ENCODE results near the gene SERPINA12. TPM values are rescaled to one million over a fixed set of nuclear protein-coding genes. Genes with fewer than 3 reads are reported as not detected.

The SERPINA12 gene
- total and polyA plus RNA-seq, 4 experiments from 2014 or later = not detected

DNA sequence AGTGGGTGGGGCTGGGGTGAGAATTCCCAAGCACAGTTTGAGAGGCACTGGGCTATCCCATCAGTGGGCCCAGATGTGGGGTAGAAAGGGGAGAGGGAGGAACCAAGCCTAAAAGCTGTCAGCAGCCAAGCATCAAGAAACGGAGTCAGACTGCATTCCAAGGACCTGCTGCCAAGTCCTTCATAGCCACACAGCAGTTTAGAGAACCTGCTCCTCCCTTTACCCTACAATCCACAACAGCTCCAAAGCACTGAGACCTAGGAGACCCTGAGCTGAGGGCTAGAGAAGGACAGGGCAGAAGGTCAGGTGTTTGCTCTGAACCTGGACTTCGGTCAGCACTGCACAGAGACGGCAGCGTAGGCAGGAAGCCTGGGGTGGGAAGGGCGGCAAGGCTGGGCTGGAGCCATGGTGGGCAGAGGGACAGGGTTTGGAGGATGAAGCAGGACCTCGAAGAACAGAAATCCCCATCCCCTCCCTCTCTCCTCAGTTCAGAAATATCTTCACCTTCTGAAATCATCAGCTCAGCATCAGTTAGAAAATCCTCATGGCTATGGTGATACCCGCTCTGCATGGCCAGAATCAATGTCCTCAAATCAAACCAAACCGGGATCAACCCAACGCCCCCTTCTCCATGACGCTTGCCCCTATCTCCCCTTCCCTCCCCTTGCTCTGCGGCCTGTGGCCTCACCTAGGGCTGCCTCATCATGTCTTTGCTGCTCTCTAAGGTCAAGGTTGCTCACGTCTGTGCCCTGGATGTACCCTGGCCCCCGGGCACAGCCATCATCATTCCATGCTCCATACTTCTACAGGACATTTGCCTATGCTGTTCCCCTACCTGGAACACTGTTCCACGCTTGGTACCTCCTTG lies 39.1 kb upstream of the SERPINA12 start:
- ChIA-PET POLR2A (ENCODE audit: partially characterized antibody) (no interaction called here), CTCF (ENCODE audit: partially characterized antibody) (interaction anchor here (0.6 to 1.8 kb wide), 12 partner anchors 9 to 417 kb away, joined by 3 to 17 read pairs (median 3); partner anchors contain the start of gene SERPINA4)
- Histone ChIP-seq H3K9me3 (ENCODE audit: control insufficient read depth in 1 of 2, low read length in 2 of 2) (no peaks in the 10 kb centered on the region), H3K27me3 (ENCODE audit: insufficient read depth, low read length) (no peaks in the 10 kb centered on the region), H3K36me3 (ENCODE audit: insufficient read depth, low read length) (no peaks in the 10 kb centered on the region), H3K4me1 (ENCODE audit: insufficient read depth, low read length) (no peaks in the 10 kb centered on the region), H3K4me3 (ENCODE audit: low read length in 2 of 2) (no peak overlapping the region), H3K27ac (ENCODE audit: low read depth, low read length) (no peak overlapping the region)
- DNase-seq = no peak
- no peaks in the 10 kb centered on the region for H3K36me3 Mint-ChIP-seq
- peaks cover 0 to 14% (median 2%) of the 10 kb centered on the region in 8 donors for H3K9me3 Mint-ChIP-seq
- no peak overlapping the region for H3K27ac Mint-ChIP-seq
- peaks cover 4 to 16% of the 10 kb centered on the region in 2 donors for H3K27me3 Mint-ChIP-seq
- H3K4me1 Mint-ChIP-seq = no peaks in the 10 kb centered on the region
- no peak overlapping the region for H3K4me3 Mint-ChIP-seq
- intact Hi-C loops (cut with micrococcal nuclease) = no loop called here

DNA sequence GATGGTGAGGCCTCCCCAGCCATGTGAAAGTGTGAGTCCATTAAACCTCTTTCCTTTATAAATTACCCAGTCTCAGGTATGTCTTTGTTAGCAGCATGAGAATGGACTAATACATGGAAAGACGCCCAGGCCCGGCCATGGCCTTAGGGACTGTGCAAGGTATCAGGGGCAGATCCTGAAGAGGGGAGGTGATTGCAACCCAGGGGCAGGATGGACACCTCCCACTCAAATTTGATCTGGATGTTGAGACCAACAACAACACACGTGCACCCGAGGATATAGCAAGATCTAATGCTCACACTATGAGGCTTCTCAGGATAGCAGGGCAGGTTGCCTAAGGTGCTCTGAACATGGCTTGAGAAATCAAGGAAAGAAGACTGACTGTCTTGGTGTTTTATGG lies 38.5 kb upstream of the SERPINA12 start:
- Histone ChIP-seq H3K4me1 (ENCODE audit: insufficient read depth, low read length) (no peaks in the 10 kb centered on the region), H3K9me3 (ENCODE audit: control insufficient read depth in 1 of 2, low read length in 2 of 2) (no peaks in the 10 kb centered on the region), H3K27me3 (ENCODE audit: insufficient read depth, low read length) (no peaks in the 10 kb centered on the region), H3K36me3 (ENCODE audit: insufficient read depth, low read length) (no peaks in the 10 kb centered on the region), H3K27ac (ENCODE audit: low read depth, low read length) (no peak overlapping the region), H3K4me3 (ENCODE audit: low read length in 2 of 2) (no peak overlapping the region)
- POLR2A ChIA-PET (ENCODE audit: partially characterized antibody) = no interaction called here
- CTCF ChIA-PET (ENCODE audit: partially characterized antibody) = interaction anchor here (1.3 to 1.7 kb wide), 2 partner anchors 11 to 13 kb away, joined by 3 to 14 read pairs; partner anchors contain the start of gene SERPINA4
- Mint-ChIP-seq H3K4me1 (no peaks in the 10 kb centered on the region), H3K9me3 (peaks cover 0 to 14% (median under 1%) of the 10 kb centered on the region in 8 donors), H3K4me3 (no peak overlapping the region), H3K27ac (no peak overlapping the region), H3K36me3 (no peaks in the 10 kb centered on the region), H3K27me3 (peaks cover 3 to 18% of the 10 kb centered on the region in 2 donors)
- no peak for DNase-seq
- intact Hi-C loops (cut with micrococcal nuclease) = no loop called here

DNA sequence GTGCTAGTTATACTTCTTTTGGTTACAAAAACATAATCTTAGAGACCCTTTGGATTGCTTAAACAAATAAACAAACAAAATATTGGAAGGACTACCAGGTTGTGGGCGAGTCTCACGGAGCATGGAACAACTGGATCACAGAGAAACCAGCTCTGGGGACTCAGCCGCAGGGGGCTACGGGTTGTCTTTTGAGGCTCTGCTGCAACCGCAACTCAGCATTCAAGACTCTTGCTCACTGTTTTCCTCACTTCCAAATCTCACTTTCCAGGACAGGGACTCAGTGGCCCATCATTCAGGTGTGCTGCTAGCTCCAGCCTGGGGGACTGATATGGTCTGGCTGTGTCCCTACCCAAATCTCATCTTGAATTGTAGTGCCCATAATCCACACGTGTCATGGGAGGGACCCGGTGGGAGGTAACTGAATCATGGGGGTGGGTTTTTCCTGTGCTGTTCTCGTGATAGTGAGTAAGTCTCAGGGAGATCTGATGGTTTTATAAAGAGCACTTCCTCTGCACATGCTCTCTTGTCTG lies 37.9 kb upstream of the SERPINA12 start:
- ChIA-PET CTCF (ENCODE audit: partially characterized antibody) (no interaction called here), POLR2A (ENCODE audit: partially characterized antibody) (no interaction called here)
- Histone ChIP-seq H3K36me3 (ENCODE audit: insufficient read depth, low read length) (no peaks in the 10 kb centered on the region), H3K4me1 (ENCODE audit: insufficient read depth, low read length) (no peaks in the 10 kb centered on the region), H3K27ac (ENCODE audit: low read depth, low read length) (no peak overlapping the region), H3K9me3 (ENCODE audit: control insufficient read depth in 1 of 2, low read length in 2 of 2) (no peaks in the 10 kb centered on the region), H3K4me3 (ENCODE audit: low read length in 2 of 2) (no peak overlapping the region), H3K27me3 (ENCODE audit: insufficient read depth, low read length) (no peaks in the 10 kb centered on the region)
- intact Hi-C loops (cut with micrococcal nuclease) = no loop called here
- H3K27me3 Mint-ChIP-seq = peaks cover 3 to 18% of the 10 kb centered on the region in 2 donors
- H3K27ac Mint-ChIP-seq = no peak overlapping the region
- no peak for DNase-seq
- peaks cover 0 to 11% (median under 1%) of the 10 kb centered on the region in 8 donors for H3K9me3 Mint-ChIP-seq
- H3K4me1 Mint-ChIP-seq = no peaks in the 10 kb centered on the region
- no peak overlapping the region for H3K4me3 Mint-ChIP-seq
- no peaks in the 10 kb centered on the region for H3K36me3 Mint-ChIP-seq

DNA sequence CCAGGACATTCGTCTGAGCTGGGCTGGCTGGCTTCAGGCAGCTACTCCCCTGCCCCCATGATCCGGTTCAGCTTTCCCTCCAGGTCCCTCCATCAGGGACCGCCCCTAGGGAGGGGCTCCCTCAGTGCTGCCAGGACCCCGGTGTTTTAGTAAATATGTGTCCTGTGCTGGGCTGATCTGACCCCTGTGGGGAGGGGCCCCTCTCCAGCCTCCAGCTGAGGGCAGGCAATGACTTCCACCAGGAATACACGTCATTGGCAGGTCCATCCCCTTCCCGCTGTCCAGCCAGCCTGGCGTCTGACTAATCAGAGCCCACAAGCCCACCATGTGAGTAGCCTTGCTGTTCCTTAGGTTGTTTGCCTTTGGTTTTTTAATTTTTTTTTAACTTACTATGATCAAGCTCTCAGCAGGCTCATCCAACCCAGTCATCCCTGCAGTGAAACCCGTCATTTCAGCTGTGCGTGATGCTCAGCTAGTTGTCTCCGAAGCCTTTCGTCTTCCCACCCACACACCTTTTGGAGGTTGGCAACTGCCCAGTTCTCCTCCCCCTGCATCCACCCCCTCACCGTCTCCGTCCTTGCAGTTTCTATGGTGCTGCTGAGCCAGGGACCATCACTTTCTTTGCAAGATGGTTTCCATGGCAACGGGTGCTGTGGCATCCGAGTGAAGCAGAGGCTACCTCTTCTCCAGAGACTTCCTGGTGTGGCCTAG lies 36.0 kb upstream of the SERPINA12 start:
- Mint-ChIP-seq H3K27ac (no peak overlapping the region), H3K4me3 (no peak overlapping the region), H3K4me1 (no peaks in the 10 kb centered on the region), H3K27me3 (peaks cover 5 to 18% of the 10 kb centered on the region in 2 donors), H3K9me3 (peaks cover 0 to 11% (median under 1%) of the 10 kb centered on the region in 8 donors), H3K36me3 (no peaks in the 10 kb centered on the region)
- Histone ChIP-seq H3K4me1 (ENCODE audit: insufficient read depth, low read length) (no peaks in the 10 kb centered on the region), H3K27me3 (ENCODE audit: insufficient read depth, low read length) (no peaks in the 10 kb centered on the region), H3K36me3 (ENCODE audit: insufficient read depth, low read length) (no peaks in the 10 kb centered on the region), H3K27ac (ENCODE audit: low read depth, low read length) (no peak overlapping the region), H3K4me3 (ENCODE audit: low read length in 2 of 2) (no peak overlapping the region), H3K9me3 (ENCODE audit: control insufficient read depth in 1 of 2, low read length in 2 of 2) (no peaks in the 10 kb centered on the region)
- ChIA-PET POLR2A (ENCODE audit: partially characterized antibody) (no interaction called here), CTCF (ENCODE audit: partially characterized antibody) (no interaction called here)
- no peak for DNase-seq
- intact Hi-C loops (cut with micrococcal nuclease) = no loop called here

DNA sequence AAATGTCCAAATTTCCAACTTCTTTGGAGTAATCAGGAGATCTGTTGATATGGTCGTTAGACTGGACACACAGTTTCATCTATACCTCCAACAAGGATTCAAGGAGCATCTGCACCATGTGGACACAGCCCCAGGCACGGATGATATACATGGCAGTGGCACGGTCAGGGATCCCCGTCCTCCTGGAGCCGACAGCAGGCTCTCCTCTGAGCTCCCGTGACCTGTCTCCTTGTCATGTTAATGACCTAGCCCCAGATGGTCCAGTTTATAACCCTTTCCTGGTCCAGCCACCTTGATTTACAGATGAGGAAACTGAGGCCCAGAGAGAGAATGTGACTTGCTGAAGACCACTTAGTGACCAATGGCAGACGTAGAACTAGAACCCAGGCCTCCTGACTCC lies 35.5 kb upstream of the SERPINA12 start:
- H3K36me3 Mint-ChIP-seq = no peaks in the 10 kb centered on the region
- no peaks in the 10 kb centered on the region for H3K4me1 Mint-ChIP-seq
- peaks cover 0 to 11% (median under 1%) of the 10 kb centered on the region in 8 donors for H3K9me3 Mint-ChIP-seq
- no peak overlapping the region for H3K4me3 ChIP-seq (ENCODE audit: low read length in 2 of 2)
- no peak overlapping the region for H3K27ac ChIP-seq (ENCODE audit: low read depth, low read length)
- peaks cover 5 to 20% of the 10 kb centered on the region in 2 donors for H3K27me3 Mint-ChIP-seq
- CTCF ChIA-PET (ENCODE audit: partially characterized antibody) = no interaction called here
- DNase-seq = no peak
- H3K36me3 ChIP-seq (ENCODE audit: insufficient read depth, low read length) = no peaks in the 10 kb centered on the region
- no peaks in the 10 kb centered on the region for H3K4me1 ChIP-seq (ENCODE audit: insufficient read depth, low read length)
- POLR2A ChIA-PET (ENCODE audit: partially characterized antibody) = no interaction called here
- no peaks in the 10 kb centered on the region for H3K27me3 ChIP-seq (ENCODE audit: insufficient read depth, low read length)
- no peak overlapping the region for H3K4me3 Mint-ChIP-seq
- no peak overlapping the region for H3K27ac Mint-ChIP-seq
- no peaks in the 10 kb centered on the region for H3K9me3 ChIP-seq (ENCODE audit: control insufficient read depth in 1 of 2, low read length in 2 of 2)
- intact Hi-C loops (cut with micrococcal nuclease) = no loop called here

DNA sequence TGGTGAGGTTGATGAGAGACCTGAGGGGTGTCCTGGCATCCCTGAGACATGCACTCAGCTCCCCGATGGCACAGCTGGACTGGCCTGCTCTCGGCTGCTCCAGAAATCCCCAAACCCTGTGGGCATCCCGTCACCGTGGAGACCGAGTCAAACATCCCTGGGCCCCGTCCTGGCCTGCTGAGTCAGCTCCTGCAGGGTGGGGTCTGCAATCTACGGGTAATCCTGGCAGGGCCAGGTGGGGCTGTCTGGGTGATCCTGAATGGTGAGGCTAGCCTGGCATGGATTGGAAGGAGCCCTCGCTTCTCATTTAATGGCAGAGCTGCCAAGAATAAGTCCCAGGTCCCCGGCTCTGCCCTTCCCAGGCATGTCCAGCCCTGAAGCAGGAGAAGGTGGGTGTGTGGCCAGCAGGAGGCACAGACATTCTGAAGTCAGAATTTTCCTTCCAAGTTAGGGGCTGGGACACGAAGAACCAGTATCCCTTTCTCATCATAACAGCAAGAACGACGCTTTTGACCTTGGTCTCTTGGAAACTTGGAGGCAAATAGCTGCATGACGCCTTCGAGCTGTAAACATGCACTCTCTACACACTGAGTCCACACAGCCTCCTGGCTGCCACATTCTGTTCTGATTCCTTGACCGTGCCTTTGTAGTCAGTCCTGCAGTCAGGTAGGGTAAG lies 34.3 kb upstream of the SERPINA12 start:
- Histone ChIP-seq H3K4me3 (ENCODE audit: low read length in 2 of 2) (no peak overlapping the region), H3K36me3 (ENCODE audit: insufficient read depth, low read length) (no peaks in the 10 kb centered on the region), H3K9me3 (ENCODE audit: control insufficient read depth in 1 of 2, low read length in 2 of 2) (no peaks in the 10 kb centered on the region), H3K4me1 (ENCODE audit: insufficient read depth, low read length) (no peaks in the 10 kb centered on the region), H3K27ac (ENCODE audit: low read depth, low read length) (no peak overlapping the region), H3K27me3 (ENCODE audit: insufficient read depth, low read length) (no peaks in the 10 kb centered on the region)
- H3K4me3 Mint-ChIP-seq = no peak overlapping the region
- POLR2A ChIA-PET (ENCODE audit: partially characterized antibody) = no interaction called here
- H3K9me3 Mint-ChIP-seq = peaks cover 0 to 11% (median under 1%) of the 10 kb centered on the region in 8 donors
- no peak for DNase-seq
- CTCF ChIA-PET (ENCODE audit: partially characterized antibody) = no interaction called here
- no peaks in the 10 kb centered on the region for H3K4me1 Mint-ChIP-seq
- no peak overlapping the region for H3K27ac Mint-ChIP-seq
- intact Hi-C loops (cut with micrococcal nuclease) = no loop called here
- H3K36me3 Mint-ChIP-seq = no peaks in the 10 kb centered on the region
- peaks cover 2 to 20% of the 10 kb centered on the region in 2 donors for H3K27me3 Mint-ChIP-seq
